WERI-Rb-1 (cell line): ENCODE results near the gene CLSTN1.
"Not testable (repeated sequence)": the region's sequence is repeated elsewhere in the genome, so short reads cannot be mapped to it uniquely, and the experiment has no call there.

Experiments
- DNase-seq: peaks from one replicate; pipeline ENCODE4 v3.0.0-alpha.2; 2020
- H3K27ac ChIP-seq: fragments of 250-450 bp; sonication (Bioruptor Pico); 2 replicates; pipeline ENCODE4 v1.5.1; 2020; ENCODE audit warnings: mild to moderate bottlenecking, moderate library complexity
- H3K27me3 ChIP-seq: fragments of 250-450 bp; sonication (Bioruptor Pico); 2 replicates; pipeline ENCODE4 v1.5.1; 2021; ENCODE audit warnings: mild to moderate bottlenecking, low read depth, moderate library complexity; ENCODE audit not compliant: insufficient read depth, severe bottlenecking
- H3K36me3 ChIP-seq: fragments of 250-450 bp; sonication (Bioruptor Pico); 2 replicates; pipeline ENCODE4 v1.5.1; 2020; ENCODE audit warnings: mild to moderate bottlenecking, moderate library complexity
- H3K4me3 ChIP-seq: 2 replicates; pipeline ENCODE4 v1.5.1; 2011; ENCODE audit warnings: low read depth, mild to moderate bottlenecking, control low read depth, low read length
- H3K9me3 ChIP-seq: fragments of 250-450 bp; sonication (Bioruptor Pico); 2 replicates; pipeline ENCODE4 v1.5.1; 2021; ENCODE audit warnings: mild to moderate bottlenecking, moderate library complexity; ENCODE audit not compliant: severe bottlenecking
- TF ChIP-seq, protein P1 (sequence below): IDR thresholded peaks from 2 replicates; pipeline ENCODE4 v1.5.1; 2011; ENCODE audit warnings: low read depth, mild to moderate bottlenecking, control low read depth, inconsistent platforms, low read length

The CLSTN1 gene

GRCh38 chr1:9716404-9717192, 107.2 kb downstream of the CLSTN1 start:
- Histone ChIP-seq H3K27me3 (no peaks in the 10 kb centered on the region), H3K27ac (no peak overlapping the region), H3K4me3 (no peak overlapping the region), H3K36me3 (no peaks in the 10 kb centered on the region), H3K9me3 (no peaks in the 10 kb centered on the region)
- no peak for DNase-seq
- TF ChIP-seq, protein P1, sequence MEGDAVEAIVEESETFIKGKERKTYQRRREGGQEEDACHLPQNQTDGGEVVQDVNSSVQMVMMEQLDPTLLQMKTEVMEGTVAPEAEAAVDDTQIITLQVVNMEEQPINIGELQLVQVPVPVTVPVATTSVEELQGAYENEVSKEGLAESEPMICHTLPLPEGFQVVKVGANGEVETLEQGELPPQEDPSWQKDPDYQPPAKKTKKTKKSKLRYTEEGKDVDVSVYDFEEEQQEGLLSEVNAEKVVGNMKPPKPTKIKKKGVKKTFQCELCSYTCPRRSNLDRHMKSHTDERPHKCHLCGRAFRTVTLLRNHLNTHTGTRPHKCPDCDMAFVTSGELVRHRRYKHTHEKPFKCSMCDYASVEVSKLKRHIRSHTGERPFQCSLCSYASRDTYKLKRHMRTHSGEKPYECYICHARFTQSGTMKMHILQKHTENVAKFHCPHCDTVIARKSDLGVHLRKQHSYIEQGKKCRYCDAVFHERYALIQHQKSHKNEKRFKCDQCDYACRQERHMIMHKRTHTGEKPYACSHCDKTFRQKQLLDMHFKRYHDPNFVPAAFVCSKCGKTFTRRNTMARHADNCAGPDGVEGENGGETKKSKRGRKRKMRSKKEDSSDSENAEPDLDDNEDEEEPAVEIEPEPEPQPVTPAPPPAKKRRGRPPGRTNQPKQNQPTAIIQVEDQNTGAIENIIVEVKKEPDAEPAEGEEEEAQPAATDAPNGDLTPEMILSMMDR: no peak

DNA sequence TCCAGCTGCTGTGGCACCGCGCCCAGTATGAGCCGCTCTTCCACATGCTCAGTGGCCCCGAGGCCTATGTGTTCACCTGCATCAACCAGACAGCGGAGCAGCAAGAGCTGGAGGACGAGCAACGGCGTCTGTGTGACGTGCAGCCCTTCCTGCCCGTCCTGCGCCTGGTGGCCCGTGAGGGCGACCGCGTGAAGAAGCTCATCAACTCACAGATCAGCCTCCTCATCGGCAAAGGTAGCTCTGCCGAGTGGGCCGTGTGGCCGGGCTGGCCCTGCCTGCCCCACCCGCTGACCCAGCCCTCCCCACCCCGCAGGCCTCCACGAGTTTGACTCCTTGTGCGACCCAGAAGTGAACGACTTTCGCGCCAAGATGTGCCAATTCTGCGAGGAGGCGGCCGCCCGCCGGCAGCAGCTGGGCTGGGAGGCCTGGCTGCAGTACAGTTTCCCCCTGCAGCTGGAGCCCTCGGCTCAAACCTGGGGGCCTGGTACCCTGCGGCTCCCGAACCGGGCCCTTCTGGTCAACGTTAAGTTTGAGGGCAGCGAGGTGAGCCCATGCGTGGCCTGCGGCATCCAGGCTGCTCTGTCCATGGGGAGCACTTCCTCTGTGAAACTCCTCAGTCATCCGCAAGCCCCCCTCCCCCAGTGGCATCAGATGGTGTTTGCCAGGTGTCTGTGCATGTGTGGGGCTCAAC, 108.1 kb downstream of the CLSTN1 start:
- DNase-seq: no peak
- Histone ChIP-seq H3K4me3 (no peak overlapping the region), H3K27ac (no peak overlapping the region), H3K27me3 (no peaks in the 10 kb centered on the region), H3K36me3 (no peaks in the 10 kb centered on the region), H3K9me3 (no peaks in the 10 kb centered on the region)
- TF ChIP-seq, protein P1: no peak

DNA sequence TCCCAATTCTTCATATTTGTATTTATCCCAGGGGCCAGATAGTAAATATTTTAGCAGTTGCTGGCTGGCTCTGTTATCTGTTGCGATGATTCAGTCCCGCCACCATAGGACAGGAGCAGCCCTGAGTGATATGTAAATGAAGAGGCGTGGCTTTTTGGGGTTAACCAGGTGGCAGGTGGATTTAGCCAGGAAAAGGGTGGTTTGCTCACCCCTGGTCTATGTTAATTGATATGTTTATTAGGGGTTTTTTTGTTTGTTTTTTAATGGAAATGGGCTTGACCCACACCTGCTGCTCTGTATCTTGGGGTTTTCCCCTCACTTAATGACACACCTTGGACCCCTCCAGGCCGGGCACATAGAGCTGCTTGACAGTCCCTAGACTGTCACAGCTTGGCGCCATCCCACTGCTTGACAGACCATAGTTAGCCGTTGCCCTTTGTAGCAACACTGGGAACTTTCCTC, 109.5 kb downstream of the CLSTN1 start:
- H3K9me3 ChIP-seq: no peaks in the 10 kb centered on the region
- no peak overlapping the region for H3K4me3 ChIP-seq
- no peak for DNase-seq
- H3K36me3 ChIP-seq: no peaks in the 10 kb centered on the region
- TF ChIP-seq, protein P1: no peak
- no peak overlapping the region for H3K27ac ChIP-seq
- H3K27me3 ChIP-seq: no peaks in the 10 kb centered on the region

GRCh38 chr1:9712767-9713166, 111.0 kb downstream of the CLSTN1 start:
- not testable (repeated sequence) for DNase-seq, H3K27ac ChIP-seq, H3K36me3 ChIP-seq, H3K9me3 ChIP-seq, H3K4me3 ChIP-seq, H3K27me3 ChIP-seq

- Histone ChIP-seq H3K9me3 (no peaks in the 10 kb centered on the region), H3K36me3 (no peaks in the 10 kb centered on the region), H3K4me3 (no peak overlapping the region), H3K27ac (no peak overlapping the region), H3K27me3 (no peaks in the 10 kb centered on the region)
- TF ChIP-seq, protein P1: no peak
- DNase-seq: no peak
These were observed 112.2 kb downstream of the CLSTN1 start for GRCh38 chr1:9711466-9712020.

- no peaks in the 10 kb centered on the region for H3K27me3 ChIP-seq
These were observed 113.7 kb downstream of the CLSTN1 start for GRCh38 chr1:9710037-9710436.

More at GRCh38 chr1:9710037-9710436, 113.7 kb downstream of the CLSTN1 start:
- Histone ChIP-seq H3K27ac (no peak overlapping the region), H3K36me3 (no peaks in the 10 kb centered on the region), H3K4me3 (no peak overlapping the region), H3K9me3 (no peaks in the 10 kb centered on the region)
- TF ChIP-seq, protein P1: no peak
- DNase-seq: no peak
